Neural cell (in vitro differentiated cells): ENCODE data around the gene VPS41. TPM values are rescaled to one million over a fixed set of nuclear protein-coding genes. Genes with fewer than 3 reads are reported as not detected.

ENCODE experiments used
- H2AFZ ChIP-seq: fragments of 200-600, 300-800 bp; sonication (generic), shearing (Covaris generic); 2 replicates; pipeline ENCODE4 v1.6.0; 2014; ENCODE audit warnings: low read depth, mild to moderate bottlenecking, antibody characterized with exemption, low read length, moderate library complexity
- H3F3A ChIP-seq: fragments of 200-600 bp; shearing (Covaris generic); 2 replicates; pipeline ENCODE4 v1.6.1; 2016; ENCODE audit warnings: mild to moderate bottlenecking, moderate library complexity, mixed read lengths, antibody characterized with exemption, low read length; ENCODE audit not compliant: insufficient read depth, poor library complexity, severe bottlenecking
- H3K27ac ChIP-seq: fragments of 200-600, 300-800 bp; sonication (generic), shearing (Covaris generic); 2 replicates; pipeline ENCODE4 v1.5.1; 2014; ENCODE audit warnings: mild to moderate bottlenecking, low read length, moderate library complexity
- H3K27me3 ChIP-seq: fragments of 300-800, 200-600 bp; sonication (generic), shearing (Covaris generic); 2 replicates; pipeline ENCODE4 v1.6.0; 2014; ENCODE audit warnings: mild to moderate bottlenecking, low read depth, low read length, moderate library complexity; ENCODE audit not compliant: insufficient read depth
- H3K36me3 ChIP-seq: fragments of 300-800, 200-600 bp; sonication (generic), shearing (Covaris generic); 2 replicates; pipeline ENCODE4 v1.5.1; 2014; ENCODE audit warnings: mild to moderate bottlenecking, antibody characterized with exemption, low read length, moderate library complexity; ENCODE audit not compliant: insufficient read depth
- H3K4me2 ChIP-seq: fragments of 300-800, 200-600 bp; sonication (generic), shearing (Covaris generic); 2 replicates; pipeline ENCODE4 v1.6.0; 2014; ENCODE audit warnings: mild to moderate bottlenecking, low read length
- H3K4me3 ChIP-seq: fragments of 300-800, 200-600 bp; sonication (generic), shearing (Covaris generic); 2 replicates; pipeline ENCODE4 v1.5.1; 2014; ENCODE audit warnings: mild to moderate bottlenecking, low read length, moderate library complexity
- H3K79me2 ChIP-seq: fragments of 200-600 bp; shearing (Covaris generic); replicated peaks from 2 replicates; pipeline ENCODE4 v1.6.0; 2014; ENCODE audit warnings: mild to moderate bottlenecking, low read length, moderate library complexity; ENCODE audit not compliant: insufficient read depth
- H3K9ac ChIP-seq: fragments of 300-800, 200-600 bp; sonication (generic), shearing (Covaris generic); 2 replicates; pipeline ENCODE4 v1.6.1; 2016; ENCODE audit warnings: mild to moderate bottlenecking, low read length, mixed read lengths
- H3K9me2 ChIP-seq: fragments of 200-600 bp; shearing (Covaris generic); 2 replicates; pipeline ENCODE4 v1.6.1; 2016; ENCODE audit warnings: mild to moderate bottlenecking, low read length, mixed read lengths; ENCODE audit not compliant: insufficient read depth
- H3K9me3 ChIP-seq: fragments of 200-600, 300-800 bp; sonication (generic), shearing (Covaris generic); 2 replicates; pipeline ENCODE4 v1.6.1; 2016; ENCODE audit warnings: mild to moderate bottlenecking, mixed run types, low read length, moderate library complexity, mixed read lengths
- H4K20me1 ChIP-seq: fragments of 200-600 bp; shearing (Covaris generic); 2 replicates; pipeline ENCODE4 v1.6.1; 2016; ENCODE audit warnings: mild to moderate bottlenecking, mixed run types; ENCODE audit not compliant: insufficient read depth
- CTCF ChIP-seq: fragments of 450-650 bp; IDR thresholded peaks from 2 replicates; pipeline ENCODE4 v1.5.1; 2014; ENCODE audit warnings: antibody characterized with exemption, mild to moderate bottlenecking, moderate library complexity; ENCODE audit not compliant: poor library complexity, severe bottlenecking
- EP300 ChIP-seq: fragments of 450-650 bp; conservative IDR thresholded peaks from 2 replicates; pipeline ENCODE4 v1.6.1; 2014; ENCODE audit warnings: antibody characterized with exemption, mild to moderate bottlenecking, moderate library complexity; ENCODE audit not compliant: poor library complexity, severe bottlenecking
- EZH2 ChIP-seq: fragments of 200-600, 300-800 bp; shearing (Covaris generic), sonication (generic); IDR thresholded peaks from 2 replicates; pipeline ENCODE4 v1.6.1; 2014; ENCODE audit warnings: antibody characterized with exemption, low read length, borderline replicate concordance, mild to moderate bottlenecking; ENCODE audit not compliant: insufficient read depth, poor library complexity, severe bottlenecking
- MXI1 ChIP-seq: fragments of 450-650 bp; conservative IDR thresholded peaks from 2 replicates; pipeline ENCODE4 v1.6.1; 2014; ENCODE audit warnings: antibody characterized with exemption, mild to moderate bottlenecking; ENCODE audit not compliant: poor library complexity, severe bottlenecking
- POLR2AphosphoS5 ChIP-seq: IDR thresholded peaks from 2 replicates; pipeline ENCODE4 v1.6.1; 2012
- RAD21 ChIP-seq: fragments of 450-650 bp; conservative IDR thresholded peaks from 2 replicates; pipeline ENCODE4 v1.6.1; 2014; ENCODE audit warnings: antibody characterized with exemption, mild to moderate bottlenecking, moderate library complexity
- SMC3 ChIP-seq: fragments of 450-650 bp; conservative IDR thresholded peaks from 2 replicates; pipeline ENCODE4 v1.6.1; 2014; ENCODE audit warnings: antibody characterized with exemption, mild to moderate bottlenecking, moderate library complexity; ENCODE audit not compliant: poor library complexity
- TAF1 ChIP-seq: IDR thresholded peaks from 2 replicates; pipeline ENCODE4 v1.6.1; 2012; ENCODE audit warnings: low read depth
- polyA plus RNA-seq: library from polyadenylated mRNA; depleted of rRNA; stranded (reverse); fragments of >200 nt; gene quantifications from 2 replicates; pipeline ENCODE4 v1.2.3, GENCODE V29; 2014
- TF ChIP-seq, protein P1 (sequence below): IDR thresholded peaks from 2 replicates; pipeline ENCODE4 v1.6.1; 2012; ENCODE audit warnings: borderline replicate concordance

Gene VPS41
- polyA plus RNA-seq, 1 donor from 2014 or later: 64.0 TPM

- Histone ChIP-seq H3K4me2 (no peak overlapping the region), H4K20me1 (no peaks in the 10 kb centered on the region), H3K79me2 (no peaks in the 10 kb centered on the region), H3K9ac (no peak overlapping the region), H3K4me3 (no peak overlapping the region), H3F3A (no peaks in the 10 kb centered on the region), H3K27me3 (no peaks in the 10 kb centered on the region), H2AFZ (no peak overlapping the region), H3K27ac (no peak overlapping the region), H3K36me3 (no peaks in the 10 kb centered on the region), H3K9me2 (no peaks in the 10 kb centered on the region), H3K9me3 (no peaks in the 10 kb centered on the region)
- TF ChIP-seq TAF1 (no peak), POLR2AphosphoS5 (no peak), EZH2 (no peak), MXI1 (no peak)
- TF ChIP-seq, protein P1, sequence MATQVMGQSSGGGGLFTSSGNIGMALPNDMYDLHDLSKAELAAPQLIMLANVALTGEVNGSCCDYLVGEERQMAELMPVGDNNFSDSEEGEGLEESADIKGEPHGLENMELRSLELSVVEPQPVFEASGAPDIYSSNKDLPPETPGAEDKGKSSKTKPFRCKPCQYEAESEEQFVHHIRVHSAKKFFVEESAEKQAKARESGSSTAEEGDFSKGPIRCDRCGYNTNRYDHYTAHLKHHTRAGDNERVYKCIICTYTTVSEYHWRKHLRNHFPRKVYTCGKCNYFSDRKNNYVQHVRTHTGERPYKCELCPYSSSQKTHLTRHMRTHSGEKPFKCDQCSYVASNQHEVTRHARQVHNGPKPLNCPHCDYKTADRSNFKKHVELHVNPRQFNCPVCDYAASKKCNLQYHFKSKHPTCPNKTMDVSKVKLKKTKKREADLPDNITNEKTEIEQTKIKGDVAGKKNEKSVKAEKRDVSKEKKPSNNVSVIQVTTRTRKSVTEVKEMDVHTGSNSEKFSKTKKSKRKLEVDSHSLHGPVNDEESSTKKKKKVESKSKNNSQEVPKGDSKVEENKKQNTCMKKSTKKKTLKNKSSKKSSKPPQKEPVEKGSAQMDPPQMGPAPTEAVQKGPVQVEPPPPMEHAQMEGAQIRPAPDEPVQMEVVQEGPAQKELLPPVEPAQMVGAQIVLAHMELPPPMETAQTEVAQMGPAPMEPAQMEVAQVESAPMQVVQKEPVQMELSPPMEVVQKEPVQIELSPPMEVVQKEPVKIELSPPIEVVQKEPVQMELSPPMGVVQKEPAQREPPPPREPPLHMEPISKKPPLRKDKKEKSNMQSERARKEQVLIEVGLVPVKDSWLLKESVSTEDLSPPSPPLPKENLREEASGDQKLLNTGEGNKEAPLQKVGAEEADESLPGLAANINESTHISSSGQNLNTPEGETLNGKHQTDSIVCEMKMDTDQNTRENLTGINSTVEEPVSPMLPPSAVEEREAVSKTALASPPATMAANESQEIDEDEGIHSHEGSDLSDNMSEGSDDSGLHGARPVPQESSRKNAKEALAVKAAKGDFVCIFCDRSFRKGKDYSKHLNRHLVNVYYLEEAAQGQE: no peak
Measured at GRCh38 chr7:38685851-38686250, 223.1 kb downstream of the VPS41 start.

GRCh38 chr7:38682606-38683005, 226.4 kb downstream of the VPS41 start:
- Histone ChIP-seq H3F3A (no peaks in the 10 kb centered on the region), H3K36me3 (no peaks in the 10 kb centered on the region), H3K9me3 (no peaks in the 10 kb centered on the region), H3K9ac (no peak overlapping the region), H3K9me2 (no peaks in the 10 kb centered on the region), H3K79me2 (no peaks in the 10 kb centered on the region), H3K27me3 (no peaks in the 10 kb centered on the region), H2AFZ (no peak overlapping the region), H3K4me3 (no peak overlapping the region), H3K27ac (no peak overlapping the region), H4K20me1 (no peaks in the 10 kb centered on the region), H3K4me2 (no peak overlapping the region)
- no peak for TF ChIP-seq SMC3
- TF ChIP-seq CTCF: no peak
- no peak for TF ChIP-seq POLR2AphosphoS5
- TF ChIP-seq RAD21: no peak
- TF ChIP-seq TAF1: no peak
- TF ChIP-seq, protein P1: no peak
- no peak for TF ChIP-seq EZH2
- TF ChIP-seq EP300: no peak
